ENCODE data around the gene STAG3.
A peak's percentile ranks its signal among the peaks of the same experiment; 100 is the strongest.
"Not testable (repeated sequence)": the region's sequence is repeated elsewhere in the genome, so short reads cannot be mapped to it uniquely, and the experiment has no call there.

Gene STAG3

DNA sequence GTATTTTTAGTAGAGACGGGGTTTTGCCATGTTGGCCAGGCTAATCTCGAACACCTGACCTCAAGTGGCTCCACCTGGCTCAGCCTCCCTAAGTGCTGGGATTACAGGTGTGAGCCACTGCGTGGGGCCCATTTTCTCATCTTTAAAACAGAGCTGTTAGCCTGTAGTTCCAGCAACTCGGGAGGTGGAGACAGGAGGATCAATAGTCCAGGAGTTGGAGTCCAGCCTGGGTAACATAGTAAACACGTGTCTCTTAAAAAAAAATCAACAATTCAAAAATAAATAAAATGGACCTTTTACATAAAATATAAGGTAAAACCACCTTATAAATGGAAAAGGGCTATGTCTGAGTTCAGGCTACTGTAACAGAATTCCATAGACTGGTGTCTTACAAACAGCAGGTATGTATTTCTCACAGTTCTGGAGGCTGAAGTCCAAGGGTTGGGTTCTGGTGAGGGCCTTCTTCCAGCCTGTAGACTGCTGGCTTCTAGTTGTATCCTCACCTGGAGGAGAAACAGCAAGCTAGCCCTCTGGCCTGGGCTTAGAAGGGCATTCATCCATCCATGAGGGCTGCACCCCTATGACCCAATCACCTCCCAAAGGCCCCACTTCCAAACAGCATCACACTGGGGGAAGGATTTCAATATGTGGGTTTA lies 35.0 kb downstream of the STAG3 start:
- DNase-seq = no peak

DNA sequence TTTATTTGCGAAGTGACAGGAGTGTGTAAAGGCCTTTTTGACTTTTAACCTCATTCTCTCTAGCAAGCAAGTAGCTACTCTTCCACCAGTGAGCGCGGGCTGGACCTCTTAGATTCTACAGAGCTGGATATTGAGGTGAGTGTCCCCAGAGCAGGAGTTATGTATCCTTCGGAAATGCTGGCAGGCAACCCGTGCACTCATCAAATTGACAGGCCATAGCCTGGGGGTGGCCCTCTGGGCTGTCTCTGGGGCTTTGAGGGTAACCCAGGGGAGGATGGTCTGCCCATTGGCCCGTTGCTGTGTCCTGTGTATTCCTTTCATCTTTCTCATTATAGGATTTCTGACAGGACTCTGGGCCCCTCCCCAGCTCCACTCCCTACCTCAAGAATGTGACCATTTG lies 36.0 kb downstream of the STAG3 start:
- no peak for DNase-seq

DNA sequence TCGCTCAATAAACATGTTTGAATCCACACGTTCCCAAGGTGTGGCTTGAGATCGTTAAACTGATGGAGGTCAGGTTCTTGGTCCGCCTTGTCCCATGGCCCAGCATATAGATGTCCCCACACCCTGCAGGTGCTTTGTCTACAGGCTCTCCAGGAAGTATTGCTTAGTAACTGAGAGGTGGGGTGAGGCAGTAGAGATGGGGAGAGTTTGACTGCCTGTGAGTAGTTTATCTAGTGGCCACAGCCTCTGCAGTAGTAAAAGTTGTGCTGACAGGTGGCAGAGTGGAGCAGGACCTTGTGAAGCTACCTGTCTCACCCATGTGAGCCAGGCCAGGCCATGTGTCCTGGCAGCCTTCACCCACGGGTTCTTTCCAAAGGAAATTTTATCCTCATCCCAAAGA lies 36.6 kb downstream of the STAG3 start:
- not testable (repeated sequence) for DNase-seq

DNA sequence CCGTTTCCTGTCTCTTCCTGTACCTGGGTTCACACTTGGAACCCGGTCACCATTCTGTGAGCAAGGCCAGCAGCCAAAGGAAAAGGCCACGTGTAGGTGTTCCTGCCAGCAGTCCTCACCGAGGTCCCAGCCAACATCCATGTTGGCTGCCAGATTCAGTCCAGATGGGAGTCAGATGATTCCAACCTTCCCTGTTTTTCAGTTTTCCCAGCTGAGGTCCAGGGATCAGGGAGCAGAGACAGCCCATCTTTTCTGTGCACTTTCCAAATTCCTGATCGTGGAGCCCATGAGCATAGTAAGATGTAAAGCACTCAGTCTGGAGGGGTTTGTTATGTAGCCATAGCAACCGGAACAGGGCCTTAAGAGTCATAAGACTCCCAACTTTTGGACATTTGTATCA lies 38.2 kb downstream of the STAG3 start:
- no peak for DNase-seq

DNA sequence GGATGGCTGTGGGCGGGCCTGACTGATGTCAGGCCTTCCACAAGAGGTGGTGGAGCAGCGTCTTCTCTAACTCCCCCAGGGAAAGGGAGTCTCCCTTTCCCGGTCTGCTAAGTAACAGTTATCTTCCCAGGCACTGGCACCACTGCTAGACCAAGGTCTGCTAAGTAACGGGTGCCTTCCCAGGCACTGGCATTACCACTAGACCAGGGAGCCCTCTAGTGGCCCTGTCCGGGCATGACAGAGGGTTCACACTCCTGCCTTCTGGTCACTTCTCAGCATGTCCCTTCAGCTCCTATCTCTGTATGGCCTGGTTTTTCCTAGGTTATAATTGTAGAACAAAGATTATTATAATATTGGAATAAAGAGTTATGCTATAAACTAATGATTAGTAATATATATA lies 40.2 kb downstream of the STAG3 start:
- peak; percentile 71 for DNase-seq

GRCh38 chr7:100219271-100219737 lies 41.6 kb downstream of the STAG3 start:
- DNase-seq = no peak

DNA sequence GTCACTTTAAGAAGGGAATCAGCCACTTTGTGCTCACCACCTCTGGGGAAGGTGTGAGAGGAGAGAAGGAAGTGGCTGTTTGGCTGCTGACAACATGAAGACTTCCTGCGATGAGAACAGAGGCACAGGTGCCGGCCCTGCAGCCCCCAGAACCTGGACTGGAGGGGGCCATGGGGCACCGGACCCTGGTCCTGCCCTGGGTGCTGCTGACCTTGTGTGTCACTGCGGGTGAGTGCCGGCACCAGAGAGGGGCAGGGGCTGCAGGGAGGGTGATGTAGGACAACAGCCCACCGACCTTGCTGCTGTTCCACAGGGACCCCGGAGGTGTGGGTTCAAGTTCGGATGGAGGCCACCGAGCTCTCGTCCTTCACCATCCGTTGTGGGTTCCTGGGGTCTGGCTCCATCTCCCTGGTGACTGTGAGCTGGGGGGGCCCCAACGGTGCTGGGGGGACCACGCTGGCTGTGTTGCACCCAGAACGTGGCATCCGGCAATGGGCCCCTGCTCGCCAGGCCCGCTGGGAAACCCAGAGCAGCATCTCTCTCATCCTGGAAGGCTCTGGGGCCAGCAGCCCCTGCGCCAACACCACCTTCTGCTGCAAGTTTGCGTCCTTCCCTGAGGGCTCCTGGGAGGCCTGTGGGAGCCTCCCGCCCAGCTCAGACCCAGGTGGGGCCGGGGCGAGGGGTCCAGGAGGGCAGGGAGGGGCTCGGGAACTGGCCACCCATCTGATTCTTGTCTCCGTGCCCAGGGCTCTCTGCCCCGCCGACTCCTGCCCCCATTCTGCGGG lies 42.3 kb downstream of the STAG3 start, which contains the start of gene PVRIG:
Gene PVRIG (plus strand): TSS at position 149 of the 785 bp plus-strand sequence. CDS start 22 bp downstream, at position 171.
- DNase-seq = not testable (repeated sequence)

GRCh38 chr7:100220586-100221230 lies 43.0 kb downstream of the STAG3 start:
- no peak for DNase-seq

DNA sequence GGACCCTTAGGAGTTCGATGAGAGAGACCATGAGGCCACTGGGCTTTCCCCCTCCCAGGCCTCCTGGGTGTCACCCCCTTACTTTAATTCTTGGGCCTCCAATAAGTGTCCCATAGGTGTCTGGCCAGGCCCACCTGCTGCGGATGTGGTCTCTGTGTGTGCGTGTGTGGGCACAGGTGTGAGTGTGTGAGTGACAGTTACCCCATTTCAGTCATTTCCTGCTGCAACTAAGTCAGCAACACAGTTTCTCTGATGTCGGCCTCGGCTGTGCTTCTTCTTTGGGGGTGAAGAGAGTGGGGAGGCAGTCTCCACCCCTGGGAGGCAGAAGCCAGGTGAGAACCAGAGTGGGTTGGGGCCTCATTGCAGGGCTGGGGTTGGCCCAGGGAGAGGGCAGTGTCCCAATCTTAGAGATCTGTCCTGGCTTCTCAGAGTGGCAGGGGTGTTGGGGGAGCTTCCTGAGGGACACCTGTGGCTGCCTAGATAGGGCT lies 43.6 kb downstream of the STAG3 start:
- DNase-seq = peak; percentile 64

GRCh38 chr7:100221767-100222444 lies 44.2 kb downstream of the STAG3 start:
- DNase-seq = no peak

- DNase-seq = no peak
Measured at GRCh38 chr7:100222445-100223132, 44.9 kb downstream of the STAG3 start.

DNA sequence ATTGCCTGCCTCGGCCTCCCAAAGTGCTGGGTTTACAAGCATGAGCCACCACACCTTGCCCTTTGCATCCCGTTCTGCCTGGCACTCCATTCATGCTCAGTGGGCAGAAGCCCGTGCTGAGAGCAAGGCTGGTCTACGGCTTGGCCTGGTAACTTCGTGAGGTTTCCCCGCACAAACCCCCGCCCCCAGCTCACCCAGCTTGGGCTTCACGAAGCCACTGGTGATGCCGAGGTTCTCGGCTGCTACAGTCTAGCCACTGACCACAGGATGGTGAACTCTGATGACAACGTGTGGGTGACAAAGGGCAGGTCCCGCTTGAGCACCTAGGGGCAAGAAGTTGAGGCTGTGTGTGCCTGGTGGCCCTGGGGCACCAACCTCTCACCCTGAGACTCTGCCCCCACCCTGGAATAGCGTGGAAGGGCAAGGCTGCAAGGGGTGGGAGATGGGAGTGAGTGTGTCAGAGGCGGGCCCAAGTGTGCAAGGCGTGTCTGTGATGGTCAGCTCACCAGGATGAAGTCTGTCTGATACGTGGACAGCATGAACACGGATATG lies 45.7 kb downstream of the STAG3 start:
- DNase-seq = not testable (repeated sequence)

DNA sequence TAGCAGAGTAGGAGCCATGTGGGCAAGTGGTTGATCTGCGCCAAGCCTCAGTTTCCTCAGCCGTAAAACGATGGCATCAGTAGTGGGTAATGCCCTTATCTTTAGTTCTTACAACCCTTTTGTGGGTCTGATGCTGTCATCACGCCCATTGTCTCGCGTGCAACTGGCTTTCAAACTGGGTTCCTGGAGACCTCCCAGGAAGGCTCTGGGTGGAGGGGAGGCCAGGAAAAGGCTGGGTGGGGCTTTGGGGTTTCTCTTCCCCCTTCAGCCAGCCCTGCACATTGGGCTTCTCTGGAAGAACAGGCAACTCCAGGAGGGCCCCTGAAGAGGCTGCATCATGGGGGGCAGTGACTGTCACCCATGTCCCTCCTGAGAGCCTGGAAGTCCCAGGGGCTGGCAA lies 47.2 kb downstream of the STAG3 start:
- not testable (repeated sequence) for DNase-seq

GRCh38 chr7:100234660-100235317 lies 57.1 kb downstream of the STAG3 start:
- DNase-seq = not testable (repeated sequence)

- DNase-seq = not testable (repeated sequence)
Measured at GRCh38 chr7:100239975-100240374, 62.3 kb downstream of the STAG3 start.

- DNase-seq = not testable (repeated sequence)
Measured at GRCh38 chr7:100243385-100243784, 65.7 kb downstream of the STAG3 start.

- DNase-seq = not testable (repeated sequence)
Measured at GRCh38 chr7:100244988-100245605, 67.4 kb downstream of the STAG3 start.

- not testable (repeated sequence) for DNase-seq
Measured at GRCh38 chr7:100246121-100246864, 68.6 kb downstream of the STAG3 start.

DNA sequence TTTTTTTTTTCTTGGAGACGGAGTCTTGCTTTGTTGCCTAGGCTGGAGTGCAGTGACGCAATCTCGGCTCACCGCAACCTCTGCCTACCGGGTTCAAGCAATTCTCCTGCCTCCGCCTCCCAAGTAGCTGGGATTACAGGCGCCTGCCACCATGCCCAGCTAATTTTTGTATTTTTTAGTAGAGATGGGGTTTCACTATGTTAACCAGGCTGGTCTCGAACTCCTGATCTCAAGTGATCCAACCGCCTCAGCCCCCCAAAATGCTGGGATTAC lies 69.1 kb downstream of the STAG3 start:
- DNase-seq = not testable (repeated sequence)

DNA sequence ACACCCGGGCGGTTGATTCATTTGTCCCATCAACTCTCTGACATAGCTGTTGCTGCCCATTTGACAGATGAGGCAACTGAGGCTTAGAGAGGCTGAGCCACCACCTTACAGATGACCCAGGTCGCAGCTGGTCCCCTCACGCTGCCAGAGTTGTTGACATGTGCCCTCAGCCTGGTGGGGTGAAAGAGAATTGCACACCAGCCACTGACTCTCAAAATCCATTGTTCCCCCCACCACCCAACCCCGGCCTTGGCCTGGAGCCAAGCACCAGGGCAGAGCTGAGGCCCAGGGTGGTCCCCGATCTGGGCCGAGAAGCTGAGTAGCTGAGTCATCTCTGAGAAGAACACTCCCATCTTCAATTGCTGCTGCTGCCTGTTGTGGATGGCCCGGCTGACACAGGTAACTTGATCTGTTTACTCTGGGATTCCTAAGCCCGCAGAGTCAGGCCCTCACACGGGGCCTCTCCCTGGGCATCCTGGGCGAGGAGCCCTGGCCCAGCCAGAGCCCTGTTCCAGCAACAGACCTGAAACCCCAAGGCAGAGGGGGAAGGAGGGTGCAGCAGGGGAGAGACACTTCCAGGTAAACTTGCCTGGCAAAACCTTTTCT lies 69.5 kb downstream of the STAG3 start:
- no peak for DNase-seq
